DND-41 (cell line): Measurements from ENCODE around the gene CKB.

Experiments
- CTCF ChIP-seq: IDR thresholded peaks from 2 replicates; pipeline ENCODE4 v1.5.1; 2012; ENCODE audit warnings: borderline replicate concordance, low read length, moderate library complexity, mild to moderate bottlenecking; ENCODE audit not compliant: poor library complexity, severe bottlenecking; ENCODE audit errors: extremely low read depth
- EZH2 ChIP-seq: IDR thresholded peaks from 3 replicates; pipeline ENCODE4 v1.6.1; 2012; ENCODE audit warnings: borderline replicate concordance, low read depth, mild to moderate bottlenecking, moderate library complexity, low read length, inconsistent platforms; ENCODE audit not compliant: severe bottlenecking

GRCh38 chr14:103516426-103517173 is 6.0 kb downstream of the CKB start:
- TF ChIP-seq CTCF: no peak
- no peak for TF ChIP-seq EZH2
